ENCODE measurements around the gene RRH.

DNA sequence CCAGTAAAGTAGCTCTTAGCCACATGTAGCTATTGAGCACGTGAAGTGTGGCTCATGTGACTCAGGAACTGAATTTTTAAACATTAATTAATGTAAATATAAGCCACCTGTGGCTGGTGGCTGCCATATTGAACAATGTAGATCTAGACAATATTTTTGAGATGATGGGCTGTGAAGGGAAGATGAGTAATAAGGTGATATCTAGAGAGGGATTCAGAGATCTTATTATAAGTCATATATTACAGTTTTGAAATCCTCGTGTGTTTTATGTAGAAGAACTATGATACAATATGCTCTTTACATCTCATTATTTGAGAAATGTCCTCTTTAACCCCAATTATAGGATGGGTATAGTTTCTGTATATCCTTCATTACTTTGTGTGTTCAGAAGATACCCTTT lies 6.6 kb upstream of the RRH start:
- TF ChIP-seq, protein P1, sequence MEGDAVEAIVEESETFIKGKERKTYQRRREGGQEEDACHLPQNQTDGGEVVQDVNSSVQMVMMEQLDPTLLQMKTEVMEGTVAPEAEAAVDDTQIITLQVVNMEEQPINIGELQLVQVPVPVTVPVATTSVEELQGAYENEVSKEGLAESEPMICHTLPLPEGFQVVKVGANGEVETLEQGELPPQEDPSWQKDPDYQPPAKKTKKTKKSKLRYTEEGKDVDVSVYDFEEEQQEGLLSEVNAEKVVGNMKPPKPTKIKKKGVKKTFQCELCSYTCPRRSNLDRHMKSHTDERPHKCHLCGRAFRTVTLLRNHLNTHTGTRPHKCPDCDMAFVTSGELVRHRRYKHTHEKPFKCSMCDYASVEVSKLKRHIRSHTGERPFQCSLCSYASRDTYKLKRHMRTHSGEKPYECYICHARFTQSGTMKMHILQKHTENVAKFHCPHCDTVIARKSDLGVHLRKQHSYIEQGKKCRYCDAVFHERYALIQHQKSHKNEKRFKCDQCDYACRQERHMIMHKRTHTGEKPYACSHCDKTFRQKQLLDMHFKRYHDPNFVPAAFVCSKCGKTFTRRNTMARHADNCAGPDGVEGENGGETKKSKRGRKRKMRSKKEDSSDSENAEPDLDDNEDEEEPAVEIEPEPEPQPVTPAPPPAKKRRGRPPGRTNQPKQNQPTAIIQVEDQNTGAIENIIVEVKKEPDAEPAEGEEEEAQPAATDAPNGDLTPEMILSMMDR (IDR thresholded peaks at IDR 0.05; ENCODE audit: borderline replicate concordance, extremely low read depth, low read length, poor library complexity, severe bottlenecking), result no peak
- TF ChIP-seq EZH2 (IDR thresholded peaks at IDR 0.05; ENCODE audit: borderline replicate concordance, low read depth, low read length, severe bottlenecking), result no peak
